GM18517 (cell line): Measurements from ENCODE around the gene PEX14.

Experiments
- ATAC-seq: cut with Tn5 transposase; IDR thresholded peaks from one replicate; pipeline ENCODE4 v1.9.1; 2021; ENCODE audit warnings: mild to moderate bottlenecking, moderate library complexity; ENCODE audit not compliant: unreplicated experiment

The PEX14 gene

GRCh38 chr1:10515976-10516750, 41.4 kb downstream of the PEX14 start:
- ATAC-seq, result no peak

GRCh38 chr1:10516925-10517676, 42.4 kb downstream of the PEX14 start:
- no peak for ATAC-seq

- no peak for ATAC-seq
Observed at GRCh38 chr1:10517677-10517982, 42.9 kb downstream of the PEX14 start.

- no peak for ATAC-seq
Observed at GRCh38 chr1:10519016-10519417, 44.3 kb downstream of the PEX14 start.

GRCh38 chr1:10520497-10520896, 45.7 kb downstream of the PEX14 start:
- no peak for ATAC-seq

- no peak for ATAC-seq
Observed at GRCh38 chr1:10520952-10521351, 46.2 kb downstream of the PEX14 start.

- ATAC-seq, result no peak
Observed at GRCh38 chr1:10521537-10522157, 46.9 kb downstream of the PEX14 start.

- no peak for ATAC-seq
Observed at GRCh38 chr1:10522322-10522860, 47.6 kb downstream of the PEX14 start.

GRCh38 chr1:10525208-10525607, 50.5 kb downstream of the PEX14 start:
- ATAC-seq, result no peak

GRCh38 chr1:10528066-10529014, 53.6 kb downstream of the PEX14 start:
- ATAC-seq, result no peak

- ATAC-seq, result no peak
Observed at GRCh38 chr1:10529091-10529490, 54.3 kb downstream of the PEX14 start.

- no peak for ATAC-seq
Observed at GRCh38 chr1:10529765-10530164, 55.0 kb downstream of the PEX14 start.

- no peak for ATAC-seq
Observed at GRCh38 chr1:10530281-10530740, 55.6 kb downstream of the PEX14 start.

- ATAC-seq, result no peak
Observed at GRCh38 chr1:10530756-10531495, 56.2 kb downstream of the PEX14 start.

GRCh38 chr1:10532362-10532761, 57.6 kb downstream of the PEX14 start:
- ATAC-seq, result no peak

GRCh38 chr1:10534519-10534918, 59.8 kb downstream of the PEX14 start:
- ATAC-seq, result no peak

GRCh38 chr1:10536133-10536770, 61.5 kb downstream of the PEX14 start:
- no peak for ATAC-seq

- ATAC-seq, result no peak
Observed at GRCh38 chr1:10537082-10537766, 62.5 kb downstream of the PEX14 start.
